ENCODE data around the gene PALLD. TPM values are rescaled to one million over a fixed set of nuclear protein-coding genes. Genes with fewer than 3 reads are reported as not detected.

Gene PALLD
- total and polyA plus RNA-seq, 2 donors (not counting 3 experiments of a cell fraction or from before 2014, with no cell fraction given), result 13.4 to 48.2 TPM

DNA sequence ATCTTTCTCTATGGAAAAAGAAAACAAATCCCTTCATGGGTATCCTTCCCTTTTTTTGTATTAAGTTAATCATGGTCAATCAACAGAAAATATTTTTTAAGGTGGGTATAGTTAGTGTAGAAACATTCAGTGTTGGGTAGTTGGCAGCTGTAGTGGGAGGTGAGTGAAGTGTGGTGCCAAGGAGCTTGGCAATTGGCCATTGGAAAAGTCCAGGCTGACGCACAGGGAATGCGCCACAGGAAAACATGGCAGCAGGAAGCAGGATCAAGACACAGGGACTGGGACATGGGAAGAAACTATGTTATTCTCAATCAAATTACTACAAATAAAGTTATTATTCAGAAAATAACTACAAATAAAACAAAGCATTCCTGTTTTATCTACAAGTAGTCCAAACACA is 20.0 kb downstream of the PALLD start:
- ChIA-PET CTCF (interaction anchor here (1.1 to 3.7 kb wide), 4 partner anchors 9 to 406 kb away, joined by 3 to 53 read pairs (median 23); no protein-coding TSS in a partner anchor), POLR2A (no interaction called here)
- peak; percentile 21 for DNase-seq (ENCODE audit: low read depth, low spot score)
- Histone ChIP-seq H3K79me2 (ENCODE audit: control insufficient read depth, insufficient read depth, low read length) (no peaks in the 10 kb centered on the region), H3K27ac (ENCODE audit: insufficient read depth, low read depth, low read length) (no peak overlapping the region), H3K4me2 (ENCODE audit: insufficient read depth, low read length) (no peak overlapping the region), H3K4me3 (replicated peaks in 1 of 3; ENCODE audit: insufficient read depth in 1 of 3, low read depth in 1 of 3, low read length in 3 of 3) (no peak overlapping the region), H3K36me3 (ENCODE audit: control insufficient read depth in 2 of 2, extremely low read depth in 1 of 2, insufficient read depth in 2 of 2, low read length in 2 of 2) (no peaks in the 10 kb centered on the region), H3K9me3 (replicated peaks; ENCODE audit: control insufficient read depth, insufficient read depth, low read length) (no peaks in the 10 kb centered on the region), H3K9me1 (replicated peaks; ENCODE audit: control insufficient read depth, extremely low read depth, insufficient read depth, low read length) (no peaks in the 10 kb centered on the region), H3K4me1 (ENCODE audit: control insufficient read depth, extremely low read depth, insufficient read depth, low read length) (no peaks in the 10 kb centered on the region), H3K27me3 (ENCODE audit: control insufficient read depth in 2 of 2, insufficient read depth in 2 of 2, low read length in 2 of 2) (no peaks in the 10 kb centered on the region), H3K9ac (replicated peaks; ENCODE audit: extremely low read depth, insufficient read depth, low read length) (no peak overlapping the region), H2AFZ (ENCODE audit: low read depth, low read length) (no peak overlapping the region), H4K20me1 (replicated peaks; ENCODE audit: control insufficient read depth, extremely low read depth, insufficient read depth, low read length) (no peaks in the 10 kb centered on the region)
- TF ChIP-seq GATA2 (IDR thresholded peaks at IDR 0.05; ENCODE audit: insufficient read depth, insufficient read length, low read depth, low read length) (no peak), POLR2A (IDR thresholded peaks at IDR 0.05; ENCODE audit: low read depth, low read length) (no peak), FOS (IDR thresholded peaks at IDR 0.05; ENCODE audit: borderline replicate concordance, insufficient read depth, low read length) (no peak), JUN (IDR thresholded peaks at IDR 0.05; ENCODE audit: borderline replicate concordance, insufficient read depth, insufficient read length, low read depth) (no peak), MYC (IDR thresholded peaks at IDR 0.05; ENCODE audit: low read depth, low read length) (no peak), POLR2AphosphoS5 (IDR thresholded peaks at IDR 0.05; ENCODE audit: insufficient read depth, low read depth, low read length) (no peak), EZH2 (IDR thresholded peaks at IDR 0.05; ENCODE audit: borderline replicate concordance, low read depth, low read length, severe bottlenecking) (no peak)
- TF ChIP-seq, protein P1, sequence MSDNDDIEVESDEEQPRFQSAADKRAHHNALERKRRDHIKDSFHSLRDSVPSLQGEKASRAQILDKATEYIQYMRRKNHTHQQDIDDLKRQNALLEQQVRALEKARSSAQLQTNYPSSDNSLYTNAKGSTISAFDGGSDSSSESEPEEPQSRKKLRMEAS (IDR thresholded peaks at IDR 0.05; ENCODE audit: insufficient read depth, insufficient read length), result no peak
- TF ChIP-seq, protein P2, sequence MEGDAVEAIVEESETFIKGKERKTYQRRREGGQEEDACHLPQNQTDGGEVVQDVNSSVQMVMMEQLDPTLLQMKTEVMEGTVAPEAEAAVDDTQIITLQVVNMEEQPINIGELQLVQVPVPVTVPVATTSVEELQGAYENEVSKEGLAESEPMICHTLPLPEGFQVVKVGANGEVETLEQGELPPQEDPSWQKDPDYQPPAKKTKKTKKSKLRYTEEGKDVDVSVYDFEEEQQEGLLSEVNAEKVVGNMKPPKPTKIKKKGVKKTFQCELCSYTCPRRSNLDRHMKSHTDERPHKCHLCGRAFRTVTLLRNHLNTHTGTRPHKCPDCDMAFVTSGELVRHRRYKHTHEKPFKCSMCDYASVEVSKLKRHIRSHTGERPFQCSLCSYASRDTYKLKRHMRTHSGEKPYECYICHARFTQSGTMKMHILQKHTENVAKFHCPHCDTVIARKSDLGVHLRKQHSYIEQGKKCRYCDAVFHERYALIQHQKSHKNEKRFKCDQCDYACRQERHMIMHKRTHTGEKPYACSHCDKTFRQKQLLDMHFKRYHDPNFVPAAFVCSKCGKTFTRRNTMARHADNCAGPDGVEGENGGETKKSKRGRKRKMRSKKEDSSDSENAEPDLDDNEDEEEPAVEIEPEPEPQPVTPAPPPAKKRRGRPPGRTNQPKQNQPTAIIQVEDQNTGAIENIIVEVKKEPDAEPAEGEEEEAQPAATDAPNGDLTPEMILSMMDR (IDR thresholded peaks at IDR 0.05; ENCODE audit: extremely low read depth in 1 of 2, insufficient read depth in 1 of 2, low read depth in 1 of 2, low read length in 2 of 2), result no peak
- dilution Hi-C loops (cut with MboI; ENCODE audit: extremely low pct_ligation_motif_present, low sequenced_read_pairs), result loop anchor here (25.0 kb wide), 1 partner anchor 395 kb away; no protein-coding TSS in a partner anchor
- intact Hi-C loops (cut with micrococcal nuclease), result loop anchor here (10.0 kb wide), 1 partner anchor 968 kb away; no protein-coding TSS in a partner anchor
- no peak for FAIRE-seq
- BruUV-seq (replicated peaks), result no TSS peak

Data from endothelial cell of umbilical vein (primary cell).